K562 (cell line): ENCODE results near the gene EEF1A2. TPM values are rescaled to one million over a fixed set of nuclear protein-coding genes. Genes with fewer than 3 reads are reported as not detected.

Experiments used
- ATF2 ChIP-seq: sonication (generic); formaldehyde crosslinking; IDR thresholded peaks from 2 replicates; pipeline ENCODE4 v1.8.1; 2022; ENCODE audit warnings: missing genetic modification reagents
- C11orf30 ChIP-seq: fragments of 450-650 bp; IDR thresholded peaks from 2 replicates; pipeline ENCODE4 v1.6.1; 2016; ENCODE audit warnings: low read depth, mild to moderate bottlenecking
- CREB3 ChIP-seq: fragments of 450-650 bp; conservative IDR thresholded peaks from 2 replicates; pipeline ENCODE4 v1.6.1; 2016; ENCODE audit warnings: missing genetic modification characterization, low read depth, mild to moderate bottlenecking, missing compliant biosample characterization, moderate library complexity
- DMBX1 ChIP-seq: fragments of 250-450 bp; sonication (Bioruptor Pico); IDR thresholded peaks from 2 replicates; pipeline ENCODE4 v1.8.0; 2022; ENCODE audit warnings: inconsistent platforms, mild to moderate bottlenecking, moderate library complexity, borderline replicate concordance
- ELK3 ChIP-seq: fragments of 450-650 bp; formaldehyde crosslinking; IDR thresholded peaks from 2 replicates; pipeline ENCODE4 v1.4.0; 2020; ENCODE audit warnings: mild to moderate bottlenecking
- HOXB6 ChIP-seq: fragments of 250-450 bp; sonication (Bioruptor Pico); IDR thresholded peaks from 2 replicates; pipeline ENCODE4 v1.5.1; 2022; ENCODE audit warnings: mild to moderate bottlenecking, borderline replicate concordance
- KAT7 ChIP-seq: sonication (generic); formaldehyde crosslinking; IDR thresholded peaks from 2 replicates; pipeline ENCODE4 v1.8.0; 2022; ENCODE audit warnings: missing genetic modification reagents, mild to moderate bottlenecking, borderline replicate concordance
- KLF1 ChIP-seq: fragments of 450-650 bp; IDR thresholded peaks from 2 replicates; pipeline ENCODE4 v1.6.1; 2016; ENCODE audit warnings: missing genetic modification characterization, missing compliant biosample characterization
- LCOR ChIP-seq: sonication (generic); formaldehyde crosslinking; IDR thresholded peaks from 2 replicates; pipeline ENCODE4 v1.8.0; 2022; ENCODE audit warnings: mild to moderate bottlenecking, missing genetic modification reagents
- MAFF ChIP-seq: IDR thresholded peaks from 2 replicates; pipeline ENCODE4 v1.6.1; 2012; ENCODE audit warnings: low read length, improper control_type of control experiment
- MAFG ChIP-seq: fragments of 450-650 bp; conservative IDR thresholded peaks from 2 replicates; pipeline ENCODE4 v1.6.1; 2016; ENCODE audit warnings: missing genetic modification characterization, missing compliant biosample characterization
- NCOA1 ChIP-seq: fragments of 450-650 bp; IDR thresholded peaks from 2 replicates; pipeline ENCODE4 v1.6.1; 2016; ENCODE audit warnings: low read depth
- NFE2 ChIP-seq: IDR thresholded peaks from 2 replicates; pipeline ENCODE4 v1.6.1; 2014; ENCODE audit warnings: antibody characterized with exemption, low read depth
- NFIC ChIP-seq: fragments of 450-650 bp; IDR thresholded peaks from 2 replicates; pipeline ENCODE4 v1.6.1; 2017; ENCODE audit warnings: mild to moderate bottlenecking, inconsistent platforms
- PHF20 ChIP-seq: fragments of 450-650 bp; IDR thresholded peaks from 2 replicates; pipeline ENCODE4 v1.6.1; 2018; ENCODE audit not compliant: partially characterized antibody
- RFX5 ChIP-seq: IDR thresholded peaks from 2 replicates; pipeline ENCODE4 v1.6.1; 2011; ENCODE audit warnings: low read depth, mild to moderate bottlenecking, improper control_type of control experiment, low read length
- SIN3B ChIP-seq: fragments of 450-650 bp; IDR thresholded peaks from 2 replicates; pipeline ENCODE4 v1.6.1; 2017; ENCODE audit warnings: low read depth, mild to moderate bottlenecking, moderate library complexity
- SIRT6 ChIP-seq: IDR thresholded peaks from one replicate; pipeline ENCODE4 v1.6.1; 2012; ENCODE audit warnings: low read depth, mild to moderate bottlenecking, control low read depth, inconsistent platforms, low read length, moderate library complexity
- SIX5 ChIP-seq, 2 experiments: IDR thresholded peaks; 2 replicates each; pipeline ENCODE4 v1.6.1; 2011; ENCODE audit warnings: low read length in 2 of 2, borderline replicate concordance in 1 of 2, low read depth in 1 of 2, mild to moderate bottlenecking in 1 of 2, moderate library complexity in 1 of 2; ENCODE audit not compliant: insufficient read depth in 1 of 2
- SMAD4 ChIP-seq: fragments of 250-450 bp; sonication (Bioruptor Pico); conservative IDR thresholded peaks from 2 replicates; pipeline ENCODE4 v1.8.0; 2021; ENCODE audit warnings: inconsistent platforms, mild to moderate bottlenecking, moderate library complexity
- SOX6 ChIP-seq: fragments of 450-650 bp; IDR thresholded peaks from 2 replicates; pipeline ENCODE4 v1.6.1; 2014; ENCODE audit warnings: mild to moderate bottlenecking
- TAF1 ChIP-seq: IDR thresholded peaks from 2 replicates; pipeline ENCODE4 v1.6.1; 2011; ENCODE audit warnings: mild to moderate bottlenecking, low read length, moderate library complexity; ENCODE audit not compliant: insufficient read depth, control insufficient read depth, severe bottlenecking; ENCODE audit errors: extremely low read depth
- USF1 ChIP-seq: sonication (generic); formaldehyde crosslinking; IDR thresholded peaks from 2 replicates; pipeline ENCODE4 v1.9.0; 2022; ENCODE audit warnings: mild to moderate bottlenecking, missing genetic modification reagents
- ZNF408 ChIP-seq: fragments of 250-450 bp; sonication (Bioruptor Pico); IDR thresholded peaks from 2 replicates; pipeline ENCODE4 v1.4.0; 2020; ENCODE audit warnings: low read depth, mild to moderate bottlenecking, moderate library complexity
- ZNF766 ChIP-seq: fragments of 200-800 bp; sonication (Bioruptor generic); conservative IDR thresholded peaks from 2 replicates; pipeline ENCODE4 v1.6.1; 2016; ENCODE audit warnings: missing genetic modification characterization, missing compliant biosample characterization
- polyA plus RNA-seq, 8 experiments: library from polyadenylated mRNA; depleted of rRNA in 4 of 8; stranded (reverse) in 5 of 8; unstranded in 3 of 8; fragments of >200 nt; fragmentation: Nextera tagmentation in 2 of 8; fragmentation: Illumina TruSeq in 1 of 8; extraction: Ambion mirVana in 2 of 8; extraction: Trizol in 1 of 8; gene quantifications; 2 replicates each; pipeline versions ENCODE4 v1.2.1 to v1.2.3, GENCODE V29; 2011 to 2014; ENCODE audit warnings: inconsistent platforms in 1 of 8, missing spikeins in 1 of 8
- total RNA-seq, 7 experiments: library from RNA; depleted of rRNA in 6 of 7; stranded (reverse); fragments of >200 nt in 6 of 7; fragmentation: Illumina TruSeq in 2 of 7; extraction: Trizol in 2 of 7; gene quantifications; 2 replicates each; pipeline versions ENCODE4 v1.2.1 to v1.2.3, GENCODE V29; 2011 to 2021; ENCODE audit warnings: low replicate concordance in 1 of 7
- TF ChIP-seq, protein P1 (sequence below): fragments of 250-450 bp; sonication (Bioruptor Pico); IDR thresholded peaks from 2 replicates; pipeline ENCODE4 v1.8.0; 2022; ENCODE audit warnings: inconsistent platforms

Gene EEF1A2
- total and polyA plus RNA-seq, 9 of the 15 experiments (the other 6 are each of a cell fraction or from before 2014, with no cell fraction given) = 0.04 to 29.6 (median 11.5) TPM

DNA sequence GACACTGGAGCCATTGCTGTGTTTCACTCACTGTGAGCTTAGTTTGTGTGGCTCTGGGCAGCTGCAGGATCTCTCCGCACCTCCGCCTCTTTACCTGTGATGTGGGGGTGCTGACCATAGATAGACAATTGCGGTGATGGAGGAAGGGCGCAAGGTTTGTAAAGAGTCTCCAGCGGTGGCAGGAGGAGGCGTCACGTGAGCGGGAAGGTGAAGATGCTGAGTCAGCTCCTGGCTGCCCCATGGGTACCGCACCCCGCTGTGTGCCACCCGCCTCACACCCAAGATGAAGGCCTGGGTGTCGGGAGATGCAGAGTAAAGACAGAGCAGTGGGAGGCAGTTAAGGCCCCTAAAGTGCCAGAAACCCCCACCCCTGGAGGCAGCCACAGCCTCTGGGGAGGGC is 17.4 kb downstream of the EEF1A2 start (continued):
- TF ChIP-seq ELK3 (CRISPR knock-in tag) (no peak), C11orf30 (peak; percentile 84), SMAD4 (no peak), CREB3 (tag) (no peak), SIN3B (no peak), ZNF408 (CRISPR knock-in tag) (no peak), MAFG (tag) (peak; percentile 70), ZNF766 (no peak), SIX5 (IDR thresholded peaks at IDR 0.05; ENCODE audit: borderline replicate concordance in 1 of 2, insufficient read depth in 1 of 2, low read depth in 1 of 2, low read length in 2 of 2) (no peak), ATF2 (CRISPR knock-in tag) (no peak), KLF1 (tag) (no peak), RFX5 (no peak), LCOR (no peak), PHF20 (no peak), NFE2 (no peak), NCOA1 (no peak), USF1 (CRISPR knock-in tag) (peak; percentile 65), SOX6 (no peak), NFIC (no peak), HOXB6 (no peak), SIRT6 (no peak), DMBX1 (no peak), MAFF (peak; percentile 30), TAF1 (no peak), KAT7 (CRISPR knock-in tag) (no peak)
- TF ChIP-seq, protein P1, sequence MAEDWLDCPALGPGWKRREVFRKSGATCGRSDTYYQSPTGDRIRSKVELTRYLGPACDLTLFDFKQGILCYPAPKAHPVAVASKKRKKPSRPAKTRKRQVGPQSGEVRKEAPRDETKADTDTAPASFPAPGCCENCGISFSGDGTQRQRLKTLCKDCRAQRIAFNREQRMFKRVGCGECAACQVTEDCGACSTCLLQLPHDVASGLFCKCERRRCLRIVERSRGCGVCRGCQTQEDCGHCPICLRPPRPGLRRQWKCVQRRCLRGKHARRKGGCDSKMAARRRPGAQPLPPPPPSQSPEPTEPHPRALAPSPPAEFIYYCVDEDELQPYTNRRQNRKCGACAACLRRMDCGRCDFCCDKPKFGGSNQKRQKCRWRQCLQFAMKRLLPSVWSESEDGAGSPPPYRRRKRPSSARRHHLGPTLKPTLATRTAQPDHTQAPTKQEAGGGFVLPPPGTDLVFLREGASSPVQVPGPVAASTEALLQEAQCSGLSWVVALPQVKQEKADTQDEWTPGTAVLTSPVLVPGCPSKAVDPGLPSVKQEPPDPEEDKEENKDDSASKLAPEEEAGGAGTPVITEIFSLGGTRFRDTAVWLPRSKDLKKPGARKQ (CRISPR knock-in tag) = no peak
